Neutrophil (primary cell): Measurements from ENCODE around the gene SERHL2.
"Not testable (repeated sequence)": the region's sequence is repeated elsewhere in the genome, so short reads cannot be mapped to it uniquely, and the experiment has no call there.

Experiments
- H3K27ac ChIP-seq: fragments of 200-600 bp; sonication (generic); 2 replicates; pipeline ENCODE4 v1.5.1; 2016; ENCODE audit warnings: mild to moderate bottlenecking, moderate library complexity
- H3K27me3 ChIP-seq: fragments of 200-600 bp; sonication (generic); 2 replicates; pipeline ENCODE4 v1.6.0; 2016; ENCODE audit warnings: mild to moderate bottlenecking
- H3K36me3 ChIP-seq: fragments of 200-600 bp; sonication (generic); 2 replicates; pipeline ENCODE4 v1.5.1; 2017
- H3K4me1 ChIP-seq, 2 experiments: fragments of 200-600 bp in 1 of 2; sonication (generic) in 1 of 2; 1 replicate in 1 of 2; 2 replicates in 1 of 2; pipeline versions ENCODE4 v1.5.1 to v1.6.1; 2013 to 2016; ENCODE audit warnings: low read depth in 1 of 2, low read length in 1 of 2, mild to moderate bottlenecking in 1 of 2, moderate library complexity in 1 of 2; ENCODE audit not compliant: control insufficient read depth in 1 of 2, insufficient read depth in 1 of 2
- H3K4me3 ChIP-seq, 2 experiments: fragments of 200-600 bp in 1 of 2; sonication (generic) in 1 of 2; 1 replicate in 1 of 2; 2 replicates in 1 of 2; pipeline ENCODE4 v1.5.1; 2013 to 2016; ENCODE audit warnings: low read depth in 1 of 2, low read length in 1 of 2, mild to moderate bottlenecking in 1 of 2, moderate library complexity in 1 of 2
- H3K9me3 ChIP-seq: fragments of 200-600 bp; sonication (generic); 2 replicates; pipeline ENCODE4 v1.5.1; 2016
- CTCF ChIP-seq: fragments of 200-600 bp; sonication (generic); IDR thresholded peaks from 2 replicates; pipeline ENCODE4 v1.5.1; 2016; ENCODE audit warnings: antibody characterized with exemption

The SERHL2 gene, protein sequence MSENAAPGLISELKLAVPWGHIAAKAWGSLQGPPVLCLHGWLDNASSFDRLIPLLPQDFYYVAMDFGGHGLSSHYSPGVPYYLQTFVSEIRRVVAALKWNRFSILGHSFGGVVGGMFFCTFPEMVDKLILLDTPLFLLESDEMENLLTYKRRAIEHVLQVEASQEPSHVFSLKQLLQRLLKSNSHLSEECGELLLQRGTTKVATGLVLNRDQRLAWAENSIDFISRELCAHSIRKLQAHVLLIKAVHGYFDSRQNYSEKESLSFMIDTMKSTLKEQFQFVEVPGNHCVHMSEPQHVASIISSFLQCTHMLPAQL

GRCh38 chr22:42553475-42554361 lies at the start of gene SERHL2:
Gene SERHL2 (plus strand): TSS chr22:42553956. CDS start chr22:42554021, 65 bp downstream.
- no peak for TF ChIP-seq CTCF
- Histone ChIP-seq H3K9me3 (no peaks in the 10 kb centered on the region), H3K27ac (no peak within 1 kb of the TSS), H3K4me1 (peaks cover 6 to 8% of the 10 kb centered on the region in 2 experiments), H3K4me3 (peak within 1 kb of the TSS; percentile 40 to 43), H3K27me3 (peaks cover 39% of the 10 kb centered on the region), H3K36me3 (no peaks in the 10 kb centered on the region)

- H3K4me3 ChIP-seq, H3K27me3 ChIP-seq: not testable (repeated sequence)
Measured at GRCh38 chr22:42508327-42508974, 45.3 kb upstream of the SERHL2 start.

GRCh38 chr22:42508975-42509364 lies 44.8 kb upstream of the SERHL2 start:
- H3K36me3 ChIP-seq = peaks cover 29% of the 10 kb centered on the region
- not testable (repeated sequence) for H3K27me3 ChIP-seq, H3K9me3 ChIP-seq, H3K27ac ChIP-seq, H3K4me1 ChIP-seq, H3K4me3 ChIP-seq

More at GRCh38 chr22:42508327-42508974, 45.3 kb upstream of the SERHL2 start:
- H3K4me1 ChIP-seq, H3K9me3 ChIP-seq, H3K27ac ChIP-seq: not testable (repeated sequence)
- peaks cover 25% of the 10 kb centered on the region for H3K36me3 ChIP-seq

DNA sequence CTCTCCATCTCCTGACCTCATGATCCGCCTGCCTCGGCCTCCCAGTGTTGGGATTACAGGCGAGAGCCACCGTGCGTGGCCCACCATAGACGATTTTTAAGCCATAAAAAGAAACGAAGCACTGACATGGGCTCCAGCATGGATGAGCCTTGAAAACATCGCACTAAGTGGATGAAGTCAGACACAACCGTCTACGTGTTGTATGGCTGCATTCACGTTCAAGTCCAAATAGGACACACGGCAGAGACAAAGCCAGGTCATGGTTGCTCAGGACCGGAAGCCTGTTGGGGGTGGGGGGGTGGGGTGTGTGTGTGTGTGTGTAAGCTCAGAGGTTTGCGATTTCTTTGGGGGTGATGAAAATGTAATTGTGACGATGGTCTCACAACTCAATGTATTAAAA lies 44.2 kb upstream of the SERHL2 start:
- Histone ChIP-seq H3K4me3 (no peak overlapping the region), H3K27ac (no peak overlapping the region), H3K4me1 (no peaks in the 10 kb centered on the region), H3K36me3 (peaks cover 34% of the 10 kb centered on the region), H3K27me3 (no peaks in the 10 kb centered on the region), H3K9me3 (no peaks in the 10 kb centered on the region)
- no peak for TF ChIP-seq CTCF

DNA sequence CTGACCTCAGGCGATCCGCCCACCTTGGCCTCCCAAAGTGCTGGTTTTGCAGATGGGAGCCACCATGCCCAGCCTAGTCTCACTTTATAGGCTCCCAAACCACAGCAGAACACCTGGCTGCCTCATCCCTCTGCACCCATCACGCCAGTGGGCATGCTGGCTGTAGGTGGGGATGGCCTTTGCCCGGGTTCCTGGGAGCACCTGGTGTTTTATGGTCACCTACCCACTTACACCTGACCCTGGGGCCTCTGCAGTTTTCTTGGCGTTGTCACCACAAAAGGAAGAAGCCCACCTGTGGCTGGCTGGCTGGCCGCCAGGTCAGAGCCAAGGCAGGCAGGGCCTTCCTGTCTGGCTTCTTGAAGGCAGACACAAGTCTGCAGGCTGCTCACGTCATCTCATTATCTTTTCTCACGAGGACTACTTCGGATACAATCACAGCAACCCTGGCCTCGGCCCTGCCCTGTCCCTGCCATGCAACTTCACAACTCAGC lies 42.3 kb upstream of the SERHL2 start:
- Histone ChIP-seq H3K4me3 (no peak overlapping the region), H3K36me3 (peaks cover 43% of the 10 kb centered on the region), H3K27me3 (no peaks in the 10 kb centered on the region), H3K27ac (no peak overlapping the region), H3K4me1 (no peaks in the 10 kb centered on the region), H3K9me3 (no peaks in the 10 kb centered on the region)
- no peak for TF ChIP-seq CTCF

GRCh38 chr22:42512273-42512990 lies 41.3 kb upstream of the SERHL2 start:
- H3K9me3 ChIP-seq, H3K4me1 ChIP-seq, H3K4me3 ChIP-seq, H3K27me3 ChIP-seq, H3K27ac ChIP-seq: not testable (repeated sequence)
- H3K36me3 ChIP-seq = peaks cover 46% of the 10 kb centered on the region

DNA sequence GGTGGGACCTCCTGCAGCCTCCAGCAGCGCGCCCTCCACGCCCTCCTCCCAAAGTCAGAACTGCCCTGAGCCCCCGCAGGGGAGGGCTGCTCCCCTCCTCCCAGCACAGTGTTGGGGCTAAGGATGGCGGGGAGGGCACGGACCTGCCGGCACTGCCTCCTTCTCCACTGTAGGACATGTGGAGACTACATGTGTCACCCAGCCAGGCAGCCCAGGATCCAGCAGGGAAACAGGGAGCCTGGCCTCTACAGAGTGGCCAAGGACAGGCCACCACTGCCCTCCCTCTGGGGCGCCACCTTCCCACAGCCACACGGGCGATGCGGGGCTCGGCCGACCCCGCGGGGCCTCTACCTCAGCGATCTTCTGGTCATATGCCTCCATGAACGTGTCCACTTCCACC lies 39.4 kb upstream of the SERHL2 start:
- H3K4me3 ChIP-seq, H3K9me3 ChIP-seq, H3K27ac ChIP-seq, H3K27me3 ChIP-seq, H3K4me1 ChIP-seq: not testable (repeated sequence)
- peaks cover 46% of the 10 kb centered on the region for H3K36me3 ChIP-seq

DNA sequence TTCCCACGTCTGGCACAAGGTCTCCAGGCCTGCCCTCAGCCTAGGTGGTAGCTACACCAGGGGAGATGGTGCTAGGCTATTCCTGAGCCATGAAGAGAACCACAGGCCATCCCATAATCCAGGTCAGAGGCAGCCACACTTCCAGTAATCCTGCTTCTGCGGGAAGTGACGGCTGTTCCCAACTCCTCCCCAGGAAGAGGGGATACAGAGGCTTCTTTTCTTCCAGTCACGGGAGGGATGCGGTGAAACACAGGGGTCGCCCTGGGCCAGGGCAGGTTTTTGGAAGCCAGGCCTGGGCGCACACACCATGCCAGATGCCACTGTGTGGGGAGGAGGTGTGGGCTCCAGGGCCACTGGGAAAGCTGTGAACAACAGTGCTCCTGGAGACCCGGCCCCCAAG lies 38.5 kb upstream of the SERHL2 start:
- H3K27me3 ChIP-seq, H3K9me3 ChIP-seq, H3K4me3 ChIP-seq, H3K4me1 ChIP-seq, H3K27ac ChIP-seq: not testable (repeated sequence)
- peaks cover 46% of the 10 kb centered on the region for H3K36me3 ChIP-seq
